TTC549 (cell line): ENCODE data around the gene RPL38.

Experiments
- FAIRE-seq: peaks from 2 replicates; lab custom pipeline; 2012; peaks lifted over from hg19 to GRCh38; lab: Jason Lieb, UNC

RPL38 gene

DNA sequence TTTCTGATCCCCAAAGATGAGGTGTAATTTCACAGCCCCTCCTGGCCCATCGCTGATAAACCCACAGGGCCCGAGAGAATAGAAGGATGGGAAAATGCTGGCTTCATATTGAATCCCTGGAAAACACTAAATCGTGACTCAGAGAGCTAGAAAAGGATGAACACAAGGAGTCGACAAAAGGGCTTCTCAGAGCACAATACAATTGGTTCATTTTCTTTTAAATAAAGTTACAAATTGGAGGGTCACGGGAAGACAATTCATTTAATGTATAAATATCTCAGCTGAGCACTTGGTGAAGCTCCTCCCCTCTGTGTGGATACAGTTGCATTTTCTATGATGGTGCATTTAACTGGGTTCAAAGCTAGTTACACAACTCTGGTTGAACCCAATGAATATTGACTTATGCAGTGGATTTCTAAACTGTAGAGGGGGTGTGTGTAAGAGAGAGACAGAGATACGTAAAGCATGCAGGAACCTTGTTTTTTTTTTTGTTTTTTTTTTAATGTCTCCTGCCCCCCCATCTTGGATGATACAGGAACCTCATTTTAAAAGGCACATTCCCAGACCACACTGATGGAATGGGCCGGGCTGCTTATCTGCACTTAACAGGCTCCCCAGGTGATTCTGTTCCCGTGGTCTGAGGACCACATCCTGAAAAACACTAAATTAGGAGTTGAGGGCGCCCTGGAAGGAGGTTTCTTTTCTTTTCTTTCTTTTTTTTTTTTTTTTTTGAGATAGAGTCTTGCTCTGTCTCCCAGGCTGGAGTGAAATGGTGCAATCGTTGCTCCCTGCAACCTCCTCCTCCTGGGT lies 24.0 kb downstream of the RPL38 start:
- FAIRE-seq, result no peak

DNA sequence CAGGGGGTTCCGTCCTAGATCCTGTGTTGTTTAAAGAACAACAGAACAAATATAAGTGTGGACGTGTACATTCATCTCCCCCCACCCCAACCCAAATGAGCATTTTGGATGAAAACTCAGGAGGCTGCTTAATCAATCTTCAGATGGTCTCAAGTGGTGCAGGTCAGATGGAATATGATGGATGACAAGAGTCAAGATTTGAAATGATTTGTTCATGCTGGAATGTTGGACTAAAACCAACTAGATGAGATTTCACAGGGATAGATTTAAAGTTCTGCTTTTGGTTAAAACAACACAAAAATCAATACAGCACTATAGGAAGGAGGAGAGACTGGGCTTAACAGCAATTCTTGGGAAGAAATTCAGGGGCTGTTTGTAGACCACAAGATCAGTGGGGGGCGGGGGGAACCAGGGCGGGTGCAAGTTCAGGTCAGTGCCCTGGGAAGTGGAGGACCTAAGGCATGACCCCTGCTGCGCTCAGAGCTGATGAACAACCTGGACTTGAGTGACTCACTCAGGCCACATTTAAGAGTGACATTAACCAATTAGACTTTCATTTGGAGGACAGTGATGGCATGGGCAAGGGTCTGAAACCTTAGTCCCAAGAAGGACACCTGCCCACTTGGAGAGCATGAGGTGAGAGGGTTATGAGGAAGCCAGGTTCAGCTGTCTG lies 25.0 kb downstream of the RPL38 start:
- no peak for FAIRE-seq

GRCh38 chr17:74230896-74231295 lies 27.4 kb downstream of the RPL38 start:
- FAIRE-seq, result no peak

DNA sequence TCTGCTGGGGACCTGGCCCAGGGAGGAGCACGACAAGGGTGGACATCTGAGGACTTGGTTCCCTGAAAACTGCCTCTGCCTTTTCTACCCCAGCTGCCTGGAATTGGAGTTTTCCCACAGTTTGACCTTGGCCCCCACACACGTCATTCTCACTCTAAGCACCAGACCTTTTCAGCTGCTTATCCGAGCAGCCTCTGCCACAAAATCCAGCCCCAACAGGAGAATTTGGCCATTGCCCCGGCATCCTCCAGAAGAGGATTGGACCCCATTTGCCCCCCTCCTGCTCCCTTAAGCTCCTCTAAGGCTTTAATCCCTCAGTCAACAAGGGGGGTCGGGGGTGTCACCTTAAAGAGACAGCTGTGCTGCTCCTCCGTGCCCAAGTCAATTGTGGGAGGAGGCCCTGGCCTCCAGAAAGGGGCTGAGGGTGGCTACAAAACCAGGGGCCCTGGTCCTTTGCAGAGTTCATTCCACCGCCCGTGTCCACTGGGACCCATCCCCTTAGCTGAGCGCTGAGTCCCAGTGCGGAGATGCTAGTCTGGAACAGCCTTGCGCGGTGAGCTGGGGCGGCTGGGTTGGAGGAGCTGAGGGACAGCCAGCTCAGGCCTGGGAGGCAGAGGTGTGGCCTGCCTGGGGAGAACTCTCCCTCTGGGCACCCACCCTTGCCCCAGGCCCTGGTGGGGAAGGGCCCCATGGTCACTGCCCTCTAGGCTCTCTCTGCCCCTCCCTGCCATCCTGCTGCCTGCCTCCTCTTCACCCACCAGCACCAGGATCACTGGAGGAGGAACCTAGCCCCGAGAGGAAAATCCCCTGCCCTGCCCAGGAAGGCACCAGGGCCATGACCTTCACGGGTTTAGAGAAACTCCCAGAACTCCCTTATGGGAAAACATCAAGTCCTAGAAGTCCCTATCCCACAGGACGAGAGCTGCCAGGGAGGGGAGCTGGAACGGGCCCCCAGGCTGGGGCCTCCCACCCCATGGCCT lies 28.7 kb downstream of the RPL38 start:
- no peak for FAIRE-seq

GRCh38 chr17:74233937-74234336 lies 30.5 kb downstream of the RPL38 start:
- no peak for FAIRE-seq

- FAIRE-seq, result no peak
These were observed 31.0 kb downstream of the RPL38 start for GRCh38 chr17:74234486-74234885.

DNA sequence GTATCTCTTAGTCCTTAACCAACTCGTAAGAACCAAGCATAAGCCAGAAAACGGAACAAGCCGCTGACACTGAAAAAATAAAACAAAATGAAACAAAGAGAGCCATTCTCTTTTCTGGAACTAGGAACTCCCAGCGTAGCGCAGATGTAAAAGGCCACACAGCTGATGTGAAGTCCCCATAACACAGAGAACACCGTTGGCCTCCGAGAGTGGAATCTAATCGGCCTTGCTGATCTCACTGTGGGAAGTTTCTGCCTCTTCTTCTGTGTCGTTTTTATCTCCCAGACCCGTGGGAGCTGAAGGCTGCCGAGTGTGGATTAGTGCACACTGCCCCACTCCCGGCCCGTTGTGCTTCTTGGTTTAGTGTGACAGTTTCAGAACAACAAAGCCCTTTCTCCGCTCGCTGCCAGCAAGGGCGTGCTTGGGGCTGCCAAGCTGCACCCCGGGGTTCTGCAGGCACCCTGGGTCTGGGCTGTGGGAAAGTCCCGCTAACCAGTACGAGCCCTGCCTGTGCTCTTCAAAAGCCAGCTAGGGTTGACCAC lies 31.6 kb downstream of the RPL38 start:
- FAIRE-seq, result no peak

- FAIRE-seq, result no peak
These were observed 32.5 kb downstream of the RPL38 start for GRCh38 chr17:74235911-74236371.

DNA sequence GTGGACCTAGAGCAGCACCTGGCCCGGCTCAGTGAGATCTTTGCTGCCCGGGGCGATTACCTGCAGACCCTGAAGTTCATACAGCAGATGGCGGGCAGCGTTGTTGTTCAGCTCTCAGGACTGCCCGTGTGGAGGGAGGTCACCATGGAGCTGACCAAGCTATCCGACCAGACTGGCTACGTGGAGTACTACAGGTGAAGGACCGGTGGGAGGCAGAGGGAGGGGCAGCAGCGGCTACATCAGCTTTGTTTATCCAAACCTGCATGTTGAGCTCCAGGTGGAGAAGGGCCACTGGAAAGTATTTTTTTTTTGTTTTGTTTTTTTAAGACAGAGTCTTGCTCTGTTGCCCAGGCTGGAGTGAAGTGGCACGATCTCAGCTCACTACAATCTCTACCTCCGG lies 33.8 kb downstream of the RPL38 start:
- FAIRE-seq, result no peak

DNA sequence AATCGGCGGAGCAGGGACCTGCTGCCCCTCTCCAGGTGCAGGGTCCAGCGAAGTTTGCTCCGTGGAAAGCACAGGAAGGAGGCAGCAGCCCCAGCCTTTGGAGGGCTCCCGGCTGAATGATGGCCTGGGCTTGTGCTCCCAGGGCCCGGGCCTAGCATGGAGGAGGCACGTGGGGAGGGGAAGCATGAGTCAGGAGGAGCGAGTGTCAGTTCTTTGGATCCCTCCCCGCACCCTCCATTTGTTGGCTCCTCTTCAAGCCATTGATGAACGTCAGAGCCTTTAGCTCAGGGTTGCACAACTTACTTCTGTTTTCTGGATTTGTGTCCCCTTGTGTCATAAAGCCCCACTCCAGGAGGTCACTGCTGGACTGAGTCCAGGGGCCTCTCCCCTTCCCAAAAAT lies 35.7 kb downstream of the RPL38 start:
- FAIRE-seq, result no peak

- FAIRE-seq, result no peak
These were observed 37.2 kb downstream of the RPL38 start for GRCh38 chr17:74240618-74241205.

- no peak for FAIRE-seq
These were observed 38.0 kb downstream of the RPL38 start for GRCh38 chr17:74241431-74241830.

GRCh38 chr17:74241847-74242246 lies 38.4 kb downstream of the RPL38 start:
- no peak for FAIRE-seq

GRCh38 chr17:74243013-74243755 lies 39.7 kb downstream of the RPL38 start:
- no peak for FAIRE-seq

DNA sequence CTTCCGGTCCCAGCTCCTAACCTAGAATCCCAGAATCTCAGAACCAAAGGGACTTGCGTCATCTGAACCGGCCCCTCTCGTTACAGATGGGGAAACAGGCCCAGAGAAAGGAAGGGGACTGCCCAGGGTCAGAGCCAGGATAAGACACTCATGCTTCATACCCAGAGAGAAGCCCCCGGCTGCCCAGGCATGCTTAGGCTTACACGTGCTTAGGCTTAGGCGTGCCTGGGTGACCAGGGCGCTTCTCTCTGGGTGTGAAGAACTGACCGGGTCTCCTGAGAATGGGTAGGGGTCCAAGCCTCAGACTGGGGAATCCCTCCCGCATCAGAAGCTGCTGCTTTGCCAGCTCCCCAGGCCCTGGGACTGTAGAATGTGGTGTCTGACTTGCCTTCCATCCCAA lies 40.6 kb downstream of the RPL38 start:
- FAIRE-seq, result no peak

DNA sequence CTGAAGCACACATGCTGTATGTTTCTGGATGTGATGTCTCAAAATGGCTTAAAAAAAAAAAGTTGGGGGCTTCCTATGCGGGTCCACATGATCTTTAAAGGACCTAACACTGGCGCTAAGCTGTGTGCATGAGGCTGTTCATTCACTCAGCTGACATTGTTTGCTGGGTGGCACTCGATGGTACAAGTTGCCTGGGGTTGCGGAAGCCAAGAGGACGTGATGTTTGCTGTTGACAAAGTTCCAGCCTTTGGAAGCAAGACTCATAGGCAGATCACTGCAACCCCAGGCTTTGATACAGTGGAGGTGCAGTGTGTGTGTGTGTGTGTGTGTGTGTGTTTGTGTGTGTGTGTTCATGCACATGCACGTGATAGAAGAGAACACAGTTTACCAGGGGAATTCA lies 41.1 kb downstream of the RPL38 start:
- no peak for FAIRE-seq

DNA sequence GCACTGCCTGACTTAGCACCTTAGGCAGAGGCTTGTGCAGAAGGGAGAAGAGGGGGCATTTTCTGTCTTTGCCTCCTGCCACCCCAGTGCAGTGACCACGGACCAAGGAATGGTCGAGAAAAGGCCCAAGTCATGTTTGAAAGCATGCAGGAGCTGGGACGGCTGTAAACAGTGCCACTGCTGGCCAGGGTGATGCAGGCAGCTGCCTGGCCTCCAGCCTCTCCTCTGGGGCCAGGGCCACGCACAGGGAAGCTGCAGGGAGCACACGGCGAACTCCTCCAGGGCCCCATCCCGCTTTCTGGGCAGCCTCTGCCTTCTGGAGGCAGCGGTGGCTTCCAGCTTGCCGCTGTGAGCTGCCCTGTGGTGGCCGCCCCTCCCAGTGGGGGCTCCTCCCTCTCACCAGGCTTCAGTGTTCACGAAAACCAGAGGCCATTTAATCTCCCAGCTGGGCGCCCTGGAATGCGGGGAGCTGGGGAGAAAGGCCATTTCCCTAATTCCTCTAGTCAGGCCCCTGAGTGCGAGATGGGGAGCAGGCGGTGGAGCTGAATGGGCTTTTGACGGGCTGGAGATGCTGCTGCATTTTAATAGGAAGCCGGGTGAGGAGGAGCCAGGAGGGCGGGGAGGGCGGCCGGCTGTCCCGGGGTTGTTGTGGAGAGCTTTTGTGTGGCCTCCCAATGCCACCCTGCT lies 41.8 kb downstream of the RPL38 start:
- FAIRE-seq, result no peak

- no peak for FAIRE-seq
These were observed 42.4 kb downstream of the RPL38 start for GRCh38 chr17:74245871-74246270.

- FAIRE-seq, result no peak
These were observed 46.3 kb downstream of the RPL38 start for GRCh38 chr17:74249590-74250270.
